H9 (cell line): Measurements from ENCODE around the gene ZNF292. TPM values are rescaled to one million over a fixed set of nuclear protein-coding genes. Genes with fewer than 3 reads are reported as not detected.
"Not testable (repeated sequence)": the region's sequence is repeated elsewhere in the genome, so short reads cannot be mapped to it uniquely, and the experiment has no call there.

ENCODE experiments used
- DNase-seq: peaks from one replicate; pipeline ENCODE4 v3.0.0-alpha.2; 2017
- H2AFZ ChIP-seq: one replicate; pipeline ENCODE4 v1.6.1; 2013; ENCODE audit warnings: mild to moderate bottlenecking, low read length, control low read depth, moderate library complexity
- H2AK5ac ChIP-seq: 2 replicates; pipeline ENCODE4 v1.6.1; 2013; ENCODE audit warnings: low read length, control low read depth, mixed read lengths; ENCODE audit not compliant: insufficient read length
- H2BK120ac ChIP-seq: one replicate; pipeline ENCODE4 v1.6.1; 2013; ENCODE audit warnings: low read depth, mild to moderate bottlenecking, low read length, control low read depth, inconsistent platforms; ENCODE audit not compliant: poor library complexity, severe bottlenecking
- H2BK12ac ChIP-seq: 2 replicates; pipeline ENCODE4 v1.6.1; 2013; ENCODE audit warnings: low read length, control low read depth, mixed read lengths, low read depth; ENCODE audit not compliant: insufficient read length
- H2BK15ac ChIP-seq: 2 replicates; pipeline ENCODE4 v1.6.1; 2013; ENCODE audit warnings: low read depth, low read length, control low read depth
- H2BK20ac ChIP-seq: one replicate; pipeline ENCODE4 v1.6.1; 2013; ENCODE audit warnings: low read depth, mild to moderate bottlenecking, low read length, control low read depth, inconsistent platforms; ENCODE audit not compliant: poor library complexity, severe bottlenecking
- H2BK5ac ChIP-seq: 2 replicates; pipeline ENCODE4 v1.6.1; 2013; ENCODE audit warnings: low read length, control low read depth, mixed read lengths; ENCODE audit not compliant: insufficient read length
- H3K14ac ChIP-seq: 2 replicates; pipeline ENCODE4 v1.6.1; 2013; ENCODE audit warnings: low read length, control low read depth; ENCODE audit not compliant: insufficient read depth
- H3K18ac ChIP-seq: 2 replicates; pipeline ENCODE4 v1.6.1; 2013; ENCODE audit warnings: low read depth, mild to moderate bottlenecking, mixed read lengths, low read length, control low read depth; ENCODE audit not compliant: insufficient read length
- H3K23ac ChIP-seq: 2 replicates; pipeline ENCODE4 v1.6.1; 2013; ENCODE audit warnings: low read length, control low read depth, mixed read lengths, low read depth; ENCODE audit not compliant: insufficient read length
- H3K23me2 ChIP-seq: 2 replicates; pipeline ENCODE4 v1.6.1; 2013; ENCODE audit warnings: low read depth, mild to moderate bottlenecking, mixed read lengths, low read length, control low read depth; ENCODE audit not compliant: insufficient read length, poor library complexity, severe bottlenecking
- H3K27ac ChIP-seq: 2 replicates; pipeline ENCODE4 v1.5.1; 2013; ENCODE audit warnings: low read length, control low read depth, mixed read lengths, low read depth; ENCODE audit not compliant: insufficient read length
- H3K27me3 ChIP-seq: 2 replicates; pipeline ENCODE4 v1.6.1; 2013; ENCODE audit warnings: low read length, control low read depth, inconsistent platforms; ENCODE audit not compliant: insufficient read depth
- H3K4ac ChIP-seq: 2 replicates; pipeline ENCODE4 v1.6.1; 2013; ENCODE audit warnings: low read depth, mild to moderate bottlenecking, control low read depth, inconsistent platforms, low read length, moderate library complexity
- H3K4me1 ChIP-seq: 2 replicates; pipeline ENCODE4 v1.6.1; 2013; ENCODE audit warnings: low read length, control low read depth, inconsistent platforms; ENCODE audit not compliant: insufficient read depth
- H3K4me2 ChIP-seq: 2 replicates; pipeline ENCODE4 v1.6.1; 2013; ENCODE audit warnings: low read length, control low read depth, mixed read lengths; ENCODE audit not compliant: insufficient read length, insufficient read depth
- H3K56ac ChIP-seq: 2 replicates; pipeline ENCODE4 v1.6.1; 2013; ENCODE audit warnings: low read depth, mild to moderate bottlenecking, mixed read lengths, low read length, control low read depth; ENCODE audit not compliant: insufficient read length
- H3K79me1 ChIP-seq: 2 replicates; pipeline ENCODE4 v1.6.1; 2013; ENCODE audit warnings: low read depth, mild to moderate bottlenecking, moderate library complexity, low read length, control low read depth, inconsistent platforms; ENCODE audit not compliant: insufficient read depth, poor library complexity, severe bottlenecking
- H3K79me2 ChIP-seq: 2 replicates; pipeline ENCODE4 v1.6.1; 2013; ENCODE audit warnings: low read length, control low read depth, inconsistent platforms; ENCODE audit not compliant: insufficient read depth
- H3K9ac ChIP-seq: 2 replicates; pipeline ENCODE4 v1.6.1; 2013; ENCODE audit warnings: low read length, control low read depth, mixed read lengths; ENCODE audit not compliant: insufficient read length; ENCODE audit errors: extremely low read depth
- H3K9me3 ChIP-seq: one replicate; pipeline ENCODE4 v1.6.1; 2013; ENCODE audit warnings: low read depth, low read length, inconsistent platforms; ENCODE audit not compliant: control insufficient read depth
- H3T11ph ChIP-seq: one replicate; pipeline ENCODE4 v1.6.1; 2013; ENCODE audit warnings: mild to moderate bottlenecking, low read length, control low read depth, inconsistent platforms
- H4K20me1 ChIP-seq: one replicate; pipeline ENCODE4 v1.6.1; 2013; ENCODE audit not compliant: control insufficient read depth, insufficient read length, insufficient read depth
- H4K5ac ChIP-seq: 2 replicates; pipeline ENCODE4 v1.6.1; 2013; ENCODE audit warnings: low read depth, mild to moderate bottlenecking, mixed read lengths, low read length, control low read depth; ENCODE audit not compliant: insufficient read length
- H4K8ac ChIP-seq: replicated peaks from 2 replicates; pipeline ENCODE4 v1.6.1; 2013; ENCODE audit warnings: low read length, control low read depth, mixed read lengths, low read depth; ENCODE audit not compliant: insufficient read length
- H4K91ac ChIP-seq: 2 replicates; pipeline ENCODE4 v1.6.1; 2013; ENCODE audit warnings: low read depth, mild to moderate bottlenecking, moderate library complexity, mixed read lengths, low read length, control low read depth; ENCODE audit not compliant: insufficient read length
- H3K27ac Mint-ChIP-seq, 3 experiments: 2 replicates in 2 of 3; 3 replicates in 1 of 3; pipeline ENCODE4 v1.8.0; 2020 to 2021; ENCODE audit warnings: mixed read lengths in 3 of 3, mild to moderate bottlenecking in 1 of 3, moderate library complexity in 1 of 3
- H3K27me3 Mint-ChIP-seq: 2 replicates; pipeline ENCODE4 v1.8.0; 2021; ENCODE audit warnings: low read depth, mild to moderate bottlenecking, moderate library complexity, mixed read lengths
- H3K36me3 Mint-ChIP-seq, 3 experiments: 2 replicates in 2 of 3; 3 replicates in 1 of 3; pipeline ENCODE4 v1.8.0; 2020 to 2021; ENCODE audit warnings: low read depth in 3 of 3, mixed read lengths in 3 of 3; ENCODE audit not compliant: insufficient read depth in 1 of 3
- H3K4me1 Mint-ChIP-seq, 2 experiments: 2 replicates each; pipeline ENCODE4 v1.8.0; 2020; ENCODE audit warnings: mixed read lengths in 2 of 2
- H3K4me3 Mint-ChIP-seq, 2 experiments: 2 replicates in 1 of 2; 3 replicates in 1 of 2; pipeline ENCODE4 v1.8.0; 2020 to 2021; ENCODE audit warnings: mild to moderate bottlenecking in 2 of 2, mixed read lengths in 2 of 2, moderate library complexity in 1 of 2
- H3K9me3 Mint-ChIP-seq, 2 experiments: 2 replicates in 1 of 2; 3 replicates in 1 of 2; pipeline ENCODE4 v1.8.0; 2020; ENCODE audit warnings: mild to moderate bottlenecking in 2 of 2, mixed read lengths in 2 of 2, moderate library complexity in 1 of 2
- WGBS: extraction: QIAGEN DNeasy Blood & Tissue Kit; methylation state at CpG from one replicate; pipeline ENCODE4 v1.1.7; 2013; ENCODE audit warnings: missing lambda C conversion rate, low lambda C conversion rate, mixed read lengths; ENCODE audit not compliant: insufficient read length; ENCODE audit errors: extremely low coverage; 5-methylcytosine and 5-hydroxymethylcytosine counted together
- total RNA-seq: library from RNA; stranded (reverse); gene quantifications from 2 replicates; pipeline ENCODE4 v1.2.1, GENCODE V29; 2021
- TF ChIP-seq, protein P1 (sequence below): fragments of 200-600 bp; sonication (generic); conservative IDR thresholded peaks from 3 replicates; pipeline ENCODE4 v1.8.0; 2021; ENCODE audit warnings: antibody characterized with exemption, mild to moderate bottlenecking

ZNF292 gene
- total RNA-seq, 1 experiment from 2014 or later: 38.7 TPM

DNA sequence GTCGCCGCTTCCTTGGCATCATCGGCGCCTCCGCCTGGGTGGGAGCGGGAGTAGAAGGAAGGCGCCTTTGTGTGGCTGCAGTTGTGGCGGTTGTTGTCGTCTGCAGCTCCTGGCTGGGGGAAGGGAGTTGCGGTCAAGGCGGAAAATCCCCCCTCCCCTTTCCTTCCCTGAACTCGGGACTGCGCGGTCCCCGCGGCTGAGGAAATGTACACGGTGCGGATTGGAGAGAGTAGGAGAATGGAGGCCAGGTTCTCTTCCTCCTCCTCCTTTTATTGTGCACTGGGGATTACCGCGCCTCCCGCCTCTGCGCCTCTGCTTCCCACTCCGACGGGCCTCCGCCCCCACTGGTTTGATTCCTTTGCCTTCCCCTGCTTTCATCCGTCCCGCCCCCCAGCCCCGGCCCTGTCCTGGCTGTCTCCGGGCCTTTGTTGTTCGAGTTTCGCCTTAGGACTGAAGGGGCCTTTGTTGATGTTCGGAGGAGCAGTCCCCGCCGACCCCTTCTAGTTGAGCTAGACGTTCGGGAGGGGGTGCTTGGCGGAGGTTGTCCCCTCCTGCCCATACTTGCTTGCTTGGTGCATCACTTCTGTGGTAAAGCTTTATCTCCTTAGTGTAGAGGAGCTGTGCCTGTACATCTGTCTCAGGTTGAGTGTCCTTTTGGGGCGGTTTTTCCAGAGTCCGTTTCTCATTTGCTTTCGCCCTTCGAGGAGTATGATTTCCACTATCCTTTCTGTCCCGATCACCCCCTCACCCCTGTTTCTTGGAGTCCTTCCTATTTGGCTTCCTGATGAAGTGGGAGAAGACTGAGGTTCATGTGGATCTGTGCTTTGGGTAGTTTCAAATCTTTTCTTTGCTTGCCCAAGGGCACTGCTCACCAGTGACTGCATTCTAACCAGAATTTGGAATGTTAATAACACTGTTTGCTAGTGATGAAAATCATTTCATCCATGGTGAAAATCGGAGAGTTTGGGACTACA, 764 bp downstream of the ZNF292 start:
- H2AFZ ChIP-seq: no peak overlapping the region
- Mint-ChIP-seq H3K36me3 (peaks cover 5 to 22% (median 22%) of the 10 kb centered on the region in 3 experiments; a peak in 6 of 7 replicates), H3K9me3 (0 out of 5 replicates have a peak, but pooled peaks cover 0 to 2% of the 10 kb centered on the region in 2 experiments), H3K27ac (peak overlapping the region; percentile 99), H3K4me3 (peak overlapping the region; percentile 93 to 96), H3K27me3 (peaks cover 17% of the 10 kb centered on the region), H3K4me1 (peaks cover 43 to 47% of the 10 kb centered on the region in 2 experiments)
- H4K20me1 ChIP-seq: no peaks in the 10 kb centered on the region
- H3K14ac ChIP-seq: peak overlapping the region; percentile 98
- peak overlapping the region; percentile 94 for H3K4me2 ChIP-seq
- no CpG with 5 or more reads among the region's 43 CpGs for WGBS
- peak overlapping the region; percentile 86 for H2BK120ac ChIP-seq
- H3K4ac ChIP-seq: peak overlapping the region; percentile 86
- H2BK15ac ChIP-seq: 0 out of 2 replicates have a peak overlapping the region, but pooled peaks have one; percentile 9
- peak overlapping the region; percentile 21 for H3T11ph ChIP-seq
- peak overlapping the region; percentile 93 for H4K91ac ChIP-seq
- peaks cover 30% of the 10 kb centered on the region for H3K23me2 ChIP-seq
- peak overlapping the region; percentile 99 for H2BK5ac ChIP-seq
- H2BK20ac ChIP-seq: no peak overlapping the region
- peak overlapping the region; percentile 77 for H2BK12ac ChIP-seq
- H3K27me3 ChIP-seq: peaks cover 3% of the 10 kb centered on the region; the same call in 1 of the 2 replicates
- peak overlapping the region; percentile 93 for H4K8ac ChIP-seq
- no peaks in the 10 kb centered on the region for H3K79me1 ChIP-seq
- peaks cover 41% of the 10 kb centered on the region; the same call in 1 of the 2 replicates for H3K79me2 ChIP-seq
- peak overlapping the region; percentile 96 for H3K18ac ChIP-seq
- peak overlapping the region; percentile 90 for H3K27ac ChIP-seq
- DNase-seq: peak; percentile 71
- peak overlapping the region; percentile 98 for H3K9ac ChIP-seq
- no peaks in the 10 kb centered on the region for H3K9me3 ChIP-seq
- H2AK5ac ChIP-seq: no peak overlapping the region
- H3K56ac ChIP-seq: peak overlapping the region; percentile 88
- H4K5ac ChIP-seq: peak overlapping the region; percentile 99
- H3K4me1 ChIP-seq: no peaks in the 10 kb centered on the region
- peak overlapping the region; percentile 72 for H3K23ac ChIP-seq
- TF ChIP-seq, protein P1, sequence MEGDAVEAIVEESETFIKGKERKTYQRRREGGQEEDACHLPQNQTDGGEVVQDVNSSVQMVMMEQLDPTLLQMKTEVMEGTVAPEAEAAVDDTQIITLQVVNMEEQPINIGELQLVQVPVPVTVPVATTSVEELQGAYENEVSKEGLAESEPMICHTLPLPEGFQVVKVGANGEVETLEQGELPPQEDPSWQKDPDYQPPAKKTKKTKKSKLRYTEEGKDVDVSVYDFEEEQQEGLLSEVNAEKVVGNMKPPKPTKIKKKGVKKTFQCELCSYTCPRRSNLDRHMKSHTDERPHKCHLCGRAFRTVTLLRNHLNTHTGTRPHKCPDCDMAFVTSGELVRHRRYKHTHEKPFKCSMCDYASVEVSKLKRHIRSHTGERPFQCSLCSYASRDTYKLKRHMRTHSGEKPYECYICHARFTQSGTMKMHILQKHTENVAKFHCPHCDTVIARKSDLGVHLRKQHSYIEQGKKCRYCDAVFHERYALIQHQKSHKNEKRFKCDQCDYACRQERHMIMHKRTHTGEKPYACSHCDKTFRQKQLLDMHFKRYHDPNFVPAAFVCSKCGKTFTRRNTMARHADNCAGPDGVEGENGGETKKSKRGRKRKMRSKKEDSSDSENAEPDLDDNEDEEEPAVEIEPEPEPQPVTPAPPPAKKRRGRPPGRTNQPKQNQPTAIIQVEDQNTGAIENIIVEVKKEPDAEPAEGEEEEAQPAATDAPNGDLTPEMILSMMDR: no peak

DNA sequence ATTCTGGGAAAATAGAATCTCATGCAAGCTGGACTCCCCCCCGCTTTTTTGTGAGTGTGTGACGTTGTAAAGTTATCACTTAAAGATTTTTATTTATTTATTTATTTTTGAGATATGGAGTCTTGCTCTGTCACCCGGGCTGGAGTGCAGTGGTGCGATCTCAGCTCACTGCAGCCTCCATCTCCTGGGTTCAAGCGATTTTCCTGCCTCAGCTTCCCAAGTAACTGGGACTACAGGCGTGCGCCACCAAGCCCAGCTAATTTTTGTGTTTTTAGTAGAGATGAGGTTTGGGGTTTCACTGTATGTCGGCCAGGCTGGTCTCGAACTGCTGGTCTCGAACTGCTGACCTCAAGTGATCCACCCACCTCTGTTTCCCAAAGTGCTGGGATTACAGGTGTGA, 2.2 kb downstream of the ZNF292 start:
- H2BK15ac ChIP-seq, H2BK20ac ChIP-seq, H4K20me1 ChIP-seq, H3K23ac ChIP-seq, H3K9ac ChIP-seq, H3K4me2 ChIP-seq, H2BK5ac ChIP-seq, H2BK120ac ChIP-seq, H3K79me1 ChIP-seq, H3K4me1 ChIP-seq, H3K27ac ChIP-seq, H4K8ac ChIP-seq, H3T11ph ChIP-seq, H3K27me3 ChIP-seq, H4K5ac ChIP-seq, H2BK12ac ChIP-seq, H3K27ac Mint-ChIP-seq, H3K9me3 ChIP-seq, H3K9me3 Mint-ChIP-seq, DNase-seq, H4K91ac ChIP-seq, H2AFZ ChIP-seq, H2AK5ac ChIP-seq, H3K56ac ChIP-seq, H3K14ac ChIP-seq, H3K18ac ChIP-seq, H3K4ac ChIP-seq: not testable (repeated sequence)
- peaks cover 49 to 53% of the 10 kb centered on the region in 2 experiments for H3K4me1 Mint-ChIP-seq
- H3K4me3 Mint-ChIP-seq: peak overlapping the region; percentile 29 to 96; a peak in 2 of 5 replicates
- H3K36me3 Mint-ChIP-seq: peaks cover 5 to 22% (median 22%) of the 10 kb centered on the region in 3 experiments; a peak in 6 of 7 replicates
- Histone ChIP-seq H3K23me2 (peaks cover 17% of the 10 kb centered on the region), H3K79me2 (peaks cover 49% of the 10 kb centered on the region; the same call in 1 of the 2 replicates)
- peaks cover 13% of the 10 kb centered on the region for H3K27me3 Mint-ChIP-seq
- WGBS: no CpG with 5 or more reads among the region's 10 CpGs
